Endometrial microvascular endothelial cells (primary cell): ENCODE data around the gene CAMTA1. TPM values are rescaled to one million over a fixed set of nuclear protein-coding genes. Genes with fewer than 3 reads are reported as not detected.

Experiments used
- in situ Hi-C: cut with HindIII; loops from 2 replicates; pipeline ENCODE4 v1.10.0; 2017; ENCODE audit warnings: low sequenced_read_pairs, low pct_unique_long_range_greater_than_20kb; ENCODE audit errors: inconsistent ontology term
- total RNA-seq: library from RNA; depleted of rRNA; stranded (reverse); fragments of >200 nt; gene quantifications from one replicate; pipeline ENCODE4 v1.2.3, GENCODE V29; 2015; ENCODE audit errors: inconsistent ontology term

The CAMTA1 gene
- total RNA-seq, 1 donor from 2014 or later = 89.0 TPM

DNA sequence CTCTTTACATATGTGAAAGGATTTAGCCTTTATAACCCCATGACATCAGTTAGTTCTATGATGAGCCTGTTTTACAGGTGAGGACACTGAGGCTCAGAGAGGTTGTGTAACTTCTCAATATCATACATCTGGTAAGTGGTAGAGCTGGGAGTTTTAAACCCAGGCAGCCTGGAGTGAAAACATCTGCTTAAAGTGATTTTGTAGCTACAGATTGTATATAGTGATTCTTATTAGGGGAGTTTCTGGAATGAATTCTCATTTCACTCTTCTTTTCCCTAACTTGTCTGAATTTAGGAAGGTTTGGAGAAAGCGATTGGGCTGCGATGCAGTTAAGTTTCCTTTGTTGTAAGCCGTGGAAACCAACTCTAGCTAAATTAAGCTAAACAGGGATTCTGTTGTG is 175.6 kb downstream of the CAMTA1 start:
- in situ Hi-C loops = no loop called here

- in situ Hi-C loops = no loop called here
These were observed 176.0 kb downstream of the CAMTA1 start for GRCh38 chr1:6961289-6961688.

GRCh38 chr1:6961905-6962477 is 176.7 kb downstream of the CAMTA1 start:
- in situ Hi-C loops = no loop called here

DNA sequence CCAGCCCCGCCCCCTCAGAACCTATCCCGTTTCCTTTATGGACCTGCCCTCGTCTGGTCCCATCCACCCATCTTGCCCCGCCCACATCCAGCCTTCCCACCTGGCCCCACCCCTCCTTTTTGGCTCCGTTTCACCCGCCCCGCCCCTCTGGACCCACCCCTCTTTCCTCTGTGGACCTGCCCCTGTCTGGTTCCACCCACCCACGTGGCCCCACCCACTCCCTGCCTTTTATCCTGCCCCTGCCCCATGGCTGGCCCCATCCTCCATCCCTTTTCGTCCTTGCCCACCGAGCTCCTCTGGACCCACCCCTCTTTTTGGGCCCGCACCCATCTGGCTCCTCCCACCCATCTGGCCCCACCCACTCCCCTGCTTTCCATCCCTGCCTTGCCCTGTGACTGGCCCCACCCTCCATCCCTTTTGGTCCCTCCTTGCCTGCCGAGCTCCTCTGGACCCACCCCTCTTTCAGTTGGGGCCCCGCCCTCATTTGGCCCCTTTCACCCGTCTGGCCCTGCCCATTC is 177.3 kb downstream of the CAMTA1 start:
- in situ Hi-C loops = no loop called here

DNA sequence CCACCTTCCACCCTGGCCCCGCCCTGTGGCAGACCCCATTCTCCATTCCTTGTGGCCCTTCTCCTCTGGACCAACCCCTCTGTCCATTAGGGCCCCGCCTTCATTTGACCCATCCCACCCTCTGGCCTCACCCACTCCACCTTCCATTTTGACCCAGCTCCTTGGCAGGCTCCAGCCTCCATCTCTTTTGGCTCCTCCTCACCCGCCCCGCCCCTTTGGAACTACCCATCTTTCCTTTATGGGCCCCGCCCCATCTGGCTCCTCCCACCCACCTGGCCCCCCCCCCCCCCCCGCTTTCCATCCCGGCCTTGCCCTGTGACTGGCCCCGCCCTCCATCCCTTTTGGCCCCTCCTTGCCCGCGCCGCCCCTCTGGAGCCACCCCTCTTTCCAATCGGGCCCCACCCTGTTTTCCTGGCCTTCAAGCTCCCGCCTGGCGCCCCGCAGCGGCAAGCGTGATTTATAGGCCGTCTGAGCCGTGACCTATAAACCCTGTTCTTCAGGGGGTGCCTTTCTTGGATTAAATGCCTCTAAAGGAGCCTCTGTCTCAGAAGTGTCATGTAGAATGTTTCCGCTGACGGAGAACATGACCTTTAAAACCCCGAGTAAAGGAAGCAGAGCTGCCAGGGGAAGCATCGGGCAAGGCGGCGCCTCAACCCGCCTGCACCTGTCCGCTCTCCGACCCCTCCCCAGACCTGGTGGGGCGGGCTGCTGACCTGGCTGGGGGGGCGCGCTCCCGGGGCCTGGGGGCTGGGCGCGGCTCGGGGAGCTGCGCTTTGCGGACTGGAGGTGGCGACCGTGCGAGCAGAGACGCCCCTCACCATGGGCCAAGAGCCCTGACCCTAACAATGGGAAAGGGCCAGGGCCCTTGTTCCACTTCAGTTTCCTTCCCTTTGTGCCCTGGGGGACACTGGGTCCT is 178.0 kb downstream of the CAMTA1 start:
- in situ Hi-C loops = no loop called here

DNA sequence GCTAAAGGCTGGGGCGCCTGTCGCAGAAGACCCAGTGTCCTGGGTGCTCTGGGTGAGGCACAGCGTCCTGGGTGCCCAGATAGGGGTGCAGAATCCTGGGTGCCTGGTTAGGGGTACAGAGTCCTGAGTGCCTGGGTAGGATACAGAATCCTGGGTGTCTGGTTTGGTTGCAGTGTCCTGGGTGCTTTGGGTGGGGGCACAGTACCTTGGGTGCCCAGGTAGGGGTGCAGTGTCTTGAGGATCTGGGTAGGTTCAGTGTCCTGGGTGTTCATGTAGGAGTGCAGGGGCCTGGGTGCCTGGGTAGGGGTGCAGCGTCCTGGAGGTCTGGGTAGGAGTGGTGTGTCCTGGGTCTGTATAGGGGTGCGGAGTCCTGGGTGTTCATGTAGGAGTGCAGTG is 178.7 kb downstream of the CAMTA1 start:
- in situ Hi-C loops = no loop called here

GRCh38 chr1:6965083-6965934 is 180.1 kb downstream of the CAMTA1 start:
- in situ Hi-C loops = no loop called here

DNA sequence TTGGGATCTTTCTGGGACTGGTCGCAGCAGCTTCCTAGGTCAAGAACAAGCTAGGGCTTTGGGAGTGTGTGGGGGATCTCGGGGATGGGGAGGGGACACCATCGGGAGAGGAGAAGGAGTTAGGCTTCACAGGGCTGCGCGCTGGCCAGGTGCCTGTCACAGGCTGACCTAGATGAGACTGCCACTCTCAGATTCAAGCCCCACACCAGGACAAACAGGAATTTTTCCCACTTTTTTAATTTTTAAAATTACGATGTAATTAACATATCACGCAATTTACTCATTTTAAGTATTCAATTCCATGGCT is 180.6 kb downstream of the CAMTA1 start:
- in situ Hi-C loops = no loop called here

GRCh38 chr1:6966326-6966725 is 181.1 kb downstream of the CAMTA1 start:
- in situ Hi-C loops = no loop called here

- in situ Hi-C loops = no loop called here
These were observed 182.3 kb downstream of the CAMTA1 start for GRCh38 chr1:6967431-6968111.

DNA sequence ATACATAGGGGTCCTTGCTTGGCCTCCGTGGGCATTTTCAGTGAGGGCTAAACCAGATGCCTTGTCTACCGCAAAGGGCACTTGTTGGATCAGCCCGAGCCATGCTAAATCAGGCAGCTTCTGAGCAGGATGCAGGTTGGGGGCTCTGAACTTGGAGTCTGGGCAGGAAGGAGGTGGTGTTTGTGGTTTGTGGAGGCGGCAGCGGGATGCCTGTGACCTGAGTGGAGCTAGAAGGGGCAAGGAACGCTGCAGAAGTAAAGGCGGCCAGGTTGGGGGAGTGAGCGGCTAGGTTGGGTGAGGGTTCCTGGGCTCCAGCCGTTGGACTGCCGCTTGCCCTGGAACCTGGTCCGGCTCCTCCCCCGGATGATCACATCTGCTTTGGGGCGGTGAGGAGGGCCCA is 183.9 kb downstream of the CAMTA1 start:
- in situ Hi-C loops = no loop called here

- in situ Hi-C loops = no loop called here
These were observed 184.5 kb downstream of the CAMTA1 start for GRCh38 chr1:6969762-6970161.

- in situ Hi-C loops = no loop called here
These were observed 185.0 kb downstream of the CAMTA1 start for GRCh38 chr1:6970221-6970620.

- in situ Hi-C loops = no loop called here
These were observed 185.8 kb downstream of the CAMTA1 start for GRCh38 chr1:6971048-6971447.

GRCh38 chr1:6971699-6972098 is 186.4 kb downstream of the CAMTA1 start:
- in situ Hi-C loops = no loop called here

- in situ Hi-C loops = no loop called here
These were observed 187.1 kb downstream of the CAMTA1 start for GRCh38 chr1:6972399-6972798.

GRCh38 chr1:6975331-6976043 is 190.2 kb downstream of the CAMTA1 start:
- in situ Hi-C loops = no loop called here

GRCh38 chr1:6976044-6976375 is 190.8 kb downstream of the CAMTA1 start:
- in situ Hi-C loops = no loop called here
